Kidney epithelial cell (primary cell): ENCODE measurements around the gene NFASC. TPM values are rescaled to one million over a fixed set of nuclear protein-coding genes. Genes with fewer than 3 reads are reported as not detected.

Experiments
- DNase-seq: peaks from one replicate; pipeline ENCODE4 v3.0.0-alpha.2; 2010; ENCODE audit warnings: low read depth
- H3K27me3 ChIP-seq: 2 replicates; pipeline ENCODE4 v1.6.0; 2011; ENCODE audit warnings: low read length; ENCODE audit not compliant: control insufficient read depth, insufficient read depth
- H3K36me3 ChIP-seq: 2 replicates; pipeline ENCODE4 v1.5.1; 2011; ENCODE audit warnings: low read length; ENCODE audit not compliant: control insufficient read depth, insufficient read depth
- H3K4me3 ChIP-seq: 2 replicates; pipeline ENCODE4 v1.5.1; 2011; ENCODE audit warnings: low read depth, mild to moderate bottlenecking, control low read depth, low read length
- total RNA-seq: library from RNA; depleted of rRNA; stranded (reverse); fragments of >200 nt; gene quantifications from 2 replicates; pipeline ENCODE4 v1.2.3, GENCODE V29; 2015
- TF ChIP-seq, protein P1 (sequence below): IDR thresholded peaks from 2 replicates; pipeline ENCODE4 v1.5.1; 2011; ENCODE audit warnings: mild to moderate bottlenecking, moderate library complexity, low read length, control low read depth, inconsistent platforms; ENCODE audit not compliant: insufficient read depth, poor library complexity, severe bottlenecking

NFASC gene
- total RNA-seq, 1 donor from 2014 or later: 1.2 TPM

DNA sequence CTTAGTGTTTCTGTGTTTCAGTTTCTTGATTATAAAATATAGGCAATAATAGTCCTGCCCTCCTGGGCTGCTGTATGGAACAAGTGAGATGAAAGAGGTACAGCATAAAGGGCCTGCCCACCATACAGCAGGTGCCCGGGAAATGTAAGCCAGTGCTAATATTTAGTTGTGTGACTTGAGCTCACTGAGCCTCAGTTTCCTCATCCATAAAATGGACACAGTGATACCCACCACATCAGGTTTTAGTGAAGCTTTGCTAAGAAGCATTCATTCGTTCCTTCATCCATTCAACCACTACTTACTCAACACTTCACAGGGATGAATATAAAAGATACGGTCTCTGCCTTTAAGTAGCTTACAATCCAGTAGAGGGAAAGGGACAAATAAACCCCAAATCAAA, 192.2 kb downstream of the NFASC start:
- TF ChIP-seq, protein P1, sequence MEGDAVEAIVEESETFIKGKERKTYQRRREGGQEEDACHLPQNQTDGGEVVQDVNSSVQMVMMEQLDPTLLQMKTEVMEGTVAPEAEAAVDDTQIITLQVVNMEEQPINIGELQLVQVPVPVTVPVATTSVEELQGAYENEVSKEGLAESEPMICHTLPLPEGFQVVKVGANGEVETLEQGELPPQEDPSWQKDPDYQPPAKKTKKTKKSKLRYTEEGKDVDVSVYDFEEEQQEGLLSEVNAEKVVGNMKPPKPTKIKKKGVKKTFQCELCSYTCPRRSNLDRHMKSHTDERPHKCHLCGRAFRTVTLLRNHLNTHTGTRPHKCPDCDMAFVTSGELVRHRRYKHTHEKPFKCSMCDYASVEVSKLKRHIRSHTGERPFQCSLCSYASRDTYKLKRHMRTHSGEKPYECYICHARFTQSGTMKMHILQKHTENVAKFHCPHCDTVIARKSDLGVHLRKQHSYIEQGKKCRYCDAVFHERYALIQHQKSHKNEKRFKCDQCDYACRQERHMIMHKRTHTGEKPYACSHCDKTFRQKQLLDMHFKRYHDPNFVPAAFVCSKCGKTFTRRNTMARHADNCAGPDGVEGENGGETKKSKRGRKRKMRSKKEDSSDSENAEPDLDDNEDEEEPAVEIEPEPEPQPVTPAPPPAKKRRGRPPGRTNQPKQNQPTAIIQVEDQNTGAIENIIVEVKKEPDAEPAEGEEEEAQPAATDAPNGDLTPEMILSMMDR: no peak
- H3K4me3 ChIP-seq: no peak overlapping the region
- DNase-seq: no peak

DNA sequence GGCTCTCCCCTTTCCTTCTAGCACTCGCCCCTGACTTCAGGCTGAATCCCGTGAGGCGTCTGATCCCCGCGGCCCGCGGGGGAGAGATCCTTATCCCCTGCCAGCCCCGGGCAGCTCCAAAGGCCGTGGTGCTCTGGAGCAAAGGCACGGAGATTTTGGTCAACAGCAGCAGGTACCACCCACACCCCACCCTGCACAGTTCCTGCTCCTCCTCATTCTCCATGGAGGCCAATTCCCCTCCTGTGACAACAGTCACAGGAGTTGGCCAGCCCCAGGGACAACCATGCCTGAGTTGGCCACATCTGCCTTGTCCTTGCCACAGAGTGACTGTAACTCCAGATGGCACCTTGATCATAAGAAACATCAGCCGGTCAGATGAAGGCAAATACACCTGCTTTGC, 193.6 kb downstream of the NFASC start:
- Histone ChIP-seq H3K36me3 (no peaks in the 10 kb centered on the region), H3K27me3 (peaks cover 5% of the 10 kb centered on the region), H3K4me3 (no peak overlapping the region)
- DNase-seq: no peak
- TF ChIP-seq, protein P1: no peak

More for the DNA sequence above, 192.2 kb downstream of the NFASC start:
- H3K27me3 ChIP-seq: peaks cover 8% of the 10 kb centered on the region
- no peaks in the 10 kb centered on the region for H3K36me3 ChIP-seq

DNA sequence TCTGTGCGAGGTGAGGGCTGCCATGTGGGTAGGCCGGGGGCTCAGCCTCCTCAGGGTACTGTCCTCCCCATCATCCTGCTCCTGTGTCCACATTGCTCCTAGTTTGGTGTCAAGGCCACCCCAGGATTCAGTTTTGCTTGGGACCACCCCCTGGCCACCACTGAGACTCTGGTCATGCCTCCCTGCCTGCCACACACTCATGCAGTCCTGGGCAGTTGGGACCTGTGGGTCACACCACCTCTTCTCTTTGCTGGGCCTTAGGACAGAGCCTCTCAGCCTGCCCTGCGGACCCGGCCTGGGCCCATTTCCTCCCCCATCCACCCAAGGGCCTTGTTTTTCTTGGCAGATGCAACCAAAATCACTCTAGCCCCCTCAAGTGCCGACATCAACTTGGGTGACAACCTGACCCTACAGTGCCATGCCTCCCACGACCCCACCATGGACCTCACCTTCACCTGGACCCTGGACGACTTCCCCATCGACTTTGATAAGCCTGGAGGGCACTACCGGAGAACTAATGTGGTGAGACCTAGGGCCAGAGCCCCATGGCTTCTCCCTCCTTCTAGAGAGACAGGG, 194.2 kb downstream of the NFASC start:
- no peaks in the 10 kb centered on the region for H3K36me3 ChIP-seq
- H3K4me3 ChIP-seq: no peak overlapping the region
- H3K27me3 ChIP-seq: peaks cover 8% of the 10 kb centered on the region
- DNase-seq: no peak
- TF ChIP-seq, protein P1: no peak

DNA sequence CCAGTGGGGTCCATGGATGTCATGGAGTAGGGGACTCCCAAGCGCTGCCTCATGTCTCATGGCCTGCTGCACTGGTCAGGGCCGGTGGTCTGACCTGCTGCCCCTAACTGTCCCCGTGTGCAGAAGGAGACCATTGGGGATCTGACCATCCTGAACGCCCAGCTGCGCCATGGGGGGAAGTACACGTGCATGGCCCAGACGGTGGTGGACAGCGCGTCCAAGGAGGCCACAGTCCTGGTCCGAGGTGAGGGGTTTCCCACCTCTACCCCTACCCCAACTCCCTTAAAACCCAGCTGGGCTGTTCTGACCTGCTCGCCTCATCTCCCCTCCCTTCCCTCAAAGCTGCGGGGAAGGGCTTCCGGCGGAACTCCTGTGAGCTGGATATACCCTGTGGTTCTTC, 195.0 kb downstream of the NFASC start:
- Histone ChIP-seq H3K27me3 (peaks cover 9% of the 10 kb centered on the region), H3K36me3 (no peaks in the 10 kb centered on the region), H3K4me3 (no peak overlapping the region)
- DNase-seq: no peak
- TF ChIP-seq, protein P1: no peak

DNA sequence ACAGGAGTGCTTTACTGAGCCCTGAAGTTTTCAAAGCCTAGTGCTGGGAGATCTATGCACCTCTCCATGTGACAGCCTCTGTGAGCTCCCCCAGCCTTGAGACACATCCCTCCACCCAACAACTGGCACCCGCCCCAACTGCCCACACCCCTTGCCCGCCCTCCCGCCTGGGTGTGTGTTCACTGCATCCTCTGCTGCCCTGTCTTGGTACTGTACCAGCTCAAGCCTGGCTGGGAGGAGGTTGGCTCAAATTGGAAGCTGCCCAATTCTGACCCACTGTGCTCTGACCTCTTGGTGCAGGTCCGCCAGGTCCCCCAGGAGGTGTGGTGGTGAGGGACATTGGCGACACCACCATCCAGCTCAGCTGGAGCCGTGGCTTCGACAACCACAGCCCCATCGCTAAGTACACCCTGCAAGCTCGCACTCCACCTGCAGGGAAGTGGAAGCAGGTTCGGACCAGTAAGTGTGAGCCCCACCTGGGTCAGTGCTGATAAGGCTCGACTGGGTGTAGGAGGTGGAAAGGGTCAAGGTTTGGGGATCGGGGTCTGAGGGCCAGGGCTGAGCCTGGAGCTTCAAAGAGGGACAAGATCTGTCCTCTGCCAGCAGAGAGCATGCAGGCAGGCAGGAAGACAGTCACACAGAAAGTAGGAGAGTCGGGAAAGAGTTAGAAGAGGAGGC, 195.6 kb downstream of the NFASC start:
- Histone ChIP-seq H3K27me3 (peaks cover 9% of the 10 kb centered on the region), H3K36me3 (no peaks in the 10 kb centered on the region), H3K4me3 (no peak overlapping the region)
- DNase-seq: no peak
- TF ChIP-seq, protein P1: no peak

DNA sequence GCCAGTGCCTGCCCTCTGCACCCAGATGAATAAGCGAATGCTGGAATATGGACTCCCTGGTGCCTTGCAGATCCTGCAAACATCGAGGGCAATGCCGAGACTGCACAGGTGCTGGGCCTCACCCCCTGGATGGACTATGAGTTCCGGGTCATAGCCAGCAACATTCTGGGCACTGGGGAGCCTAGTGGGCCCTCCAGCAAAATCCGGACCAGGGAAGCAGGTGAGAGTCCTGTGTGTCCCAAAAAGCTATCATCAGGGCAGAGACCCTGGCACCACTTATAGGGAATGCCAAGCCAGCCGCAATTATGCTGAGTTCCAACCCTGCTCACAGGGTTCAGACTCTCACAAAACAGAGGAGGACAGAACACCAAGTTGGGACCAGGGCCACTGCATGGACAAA, 196.4 kb downstream of the NFASC start:
- TF ChIP-seq, protein P1: no peak
- no peak for DNase-seq

More for the DNA sequence above, 196.4 kb downstream of the NFASC start:
- Histone ChIP-seq H3K36me3 (no peaks in the 10 kb centered on the region), H3K4me3 (no peak overlapping the region), H3K27me3 (peaks cover 8% of the 10 kb centered on the region)
